ENCODE data around the gene PARN. TPM values are rescaled to one million over a fixed set of nuclear protein-coding genes. Genes with fewer than 3 reads are reported as not detected.
"Not testable (repeated sequence)": the region's sequence is repeated elsewhere in the genome, so short reads cannot be mapped to it uniquely, and the experiment has no call there.

Gene PARN
- total RNA-seq, 1 experiment from 2014 or later = 57.8 TPM

DNA sequence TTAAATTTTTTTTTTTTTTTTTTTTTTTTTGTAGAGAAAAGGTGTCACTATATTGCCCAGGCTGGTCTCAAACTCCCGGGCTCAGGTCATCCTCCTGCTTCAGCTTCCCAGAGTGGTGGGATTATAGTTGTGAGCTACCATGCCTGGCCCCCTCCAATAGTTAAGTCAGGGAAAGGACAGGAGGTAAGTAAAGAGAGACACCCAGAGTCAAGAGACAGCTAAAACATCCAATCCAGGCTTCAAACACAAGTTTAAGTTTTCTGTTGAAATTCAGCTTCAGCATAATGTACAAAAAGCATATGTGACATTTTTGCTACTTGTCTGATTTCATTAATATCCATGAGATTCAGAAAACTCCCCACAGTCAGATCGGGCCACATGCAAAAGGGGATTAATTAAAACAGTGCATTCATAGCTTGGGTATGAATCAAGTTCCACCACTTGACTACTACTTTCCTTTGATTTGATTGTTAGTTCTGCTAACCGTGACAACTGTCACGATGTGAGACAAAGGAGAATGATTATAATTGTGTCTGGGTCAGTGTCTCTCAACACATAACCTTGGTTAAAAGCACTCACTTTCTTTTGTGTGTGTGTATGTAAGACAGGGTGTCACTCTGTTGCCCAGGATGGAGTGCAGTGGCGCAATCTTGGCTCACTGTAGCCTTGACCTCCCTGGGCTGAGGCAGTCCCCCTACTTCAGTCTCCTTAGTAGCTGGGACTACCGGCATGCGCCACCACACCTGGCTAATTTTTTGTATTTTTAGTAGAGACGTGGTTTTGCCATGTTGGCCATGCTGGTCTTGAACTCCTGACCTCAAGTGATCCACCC, 184.9 kb downstream of the PARN start:
- BruUV-seq (replicated peaks) = no TSS peak
- ChIA-PET POLR2A (interaction anchor here (0.6 to 0.7 kb wide), 2 partner anchors 13 to 20 kb away, joined by 3 read pairs; no protein-coding TSS in a partner anchor), CTCF (interaction anchor here (0.6 to 0.7 kb wide), 4 partner anchors 135 to 488 kb away, joined by 5 to 11 read pairs (median 6); no protein-coding TSS in a partner anchor)
- DNase-seq (ENCODE audit: low read depth, low spot score) (no peak), ATAC-seq (no peak)
- no peaks in the 10 kb centered on the region; the same call in 1 of the 2 replicates for H3K36me3 ChIP-seq (ENCODE audit: control insufficient read depth, insufficient read depth, low read length)
- H3K27ac ChIP-seq (ENCODE audit: low read length) = no peak overlapping the region
- in situ Hi-C loops (cut with HindIII; ENCODE audit: low pct_unique_long_range_greater_than_20kb, low sequenced_read_pairs) (no loop called here), intact Hi-C loops (cut with micrococcal nuclease; ENCODE audit: unreplicated experiment) (no loop called here)
- TF ChIP-seq, protein P1, sequence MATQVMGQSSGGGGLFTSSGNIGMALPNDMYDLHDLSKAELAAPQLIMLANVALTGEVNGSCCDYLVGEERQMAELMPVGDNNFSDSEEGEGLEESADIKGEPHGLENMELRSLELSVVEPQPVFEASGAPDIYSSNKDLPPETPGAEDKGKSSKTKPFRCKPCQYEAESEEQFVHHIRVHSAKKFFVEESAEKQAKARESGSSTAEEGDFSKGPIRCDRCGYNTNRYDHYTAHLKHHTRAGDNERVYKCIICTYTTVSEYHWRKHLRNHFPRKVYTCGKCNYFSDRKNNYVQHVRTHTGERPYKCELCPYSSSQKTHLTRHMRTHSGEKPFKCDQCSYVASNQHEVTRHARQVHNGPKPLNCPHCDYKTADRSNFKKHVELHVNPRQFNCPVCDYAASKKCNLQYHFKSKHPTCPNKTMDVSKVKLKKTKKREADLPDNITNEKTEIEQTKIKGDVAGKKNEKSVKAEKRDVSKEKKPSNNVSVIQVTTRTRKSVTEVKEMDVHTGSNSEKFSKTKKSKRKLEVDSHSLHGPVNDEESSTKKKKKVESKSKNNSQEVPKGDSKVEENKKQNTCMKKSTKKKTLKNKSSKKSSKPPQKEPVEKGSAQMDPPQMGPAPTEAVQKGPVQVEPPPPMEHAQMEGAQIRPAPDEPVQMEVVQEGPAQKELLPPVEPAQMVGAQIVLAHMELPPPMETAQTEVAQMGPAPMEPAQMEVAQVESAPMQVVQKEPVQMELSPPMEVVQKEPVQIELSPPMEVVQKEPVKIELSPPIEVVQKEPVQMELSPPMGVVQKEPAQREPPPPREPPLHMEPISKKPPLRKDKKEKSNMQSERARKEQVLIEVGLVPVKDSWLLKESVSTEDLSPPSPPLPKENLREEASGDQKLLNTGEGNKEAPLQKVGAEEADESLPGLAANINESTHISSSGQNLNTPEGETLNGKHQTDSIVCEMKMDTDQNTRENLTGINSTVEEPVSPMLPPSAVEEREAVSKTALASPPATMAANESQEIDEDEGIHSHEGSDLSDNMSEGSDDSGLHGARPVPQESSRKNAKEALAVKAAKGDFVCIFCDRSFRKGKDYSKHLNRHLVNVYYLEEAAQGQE (IDR thresholded peaks at IDR 0.05; ENCODE audit: insufficient read depth in 1 of 2, low read depth in 2 of 2, low read length in 1 of 2) = no peak
- TF ChIP-seq TCF7L2 (IDR thresholded peaks at IDR 0.05; ENCODE audit: low read depth, low read length) (no peak), SIN3A (IDR thresholded peaks at IDR 0.05; ENCODE audit: borderline replicate concordance, insufficient read depth, low read depth, low read length) (no peak), POLR2AphosphoS5 (IDR thresholded peaks at IDR 0.05; ENCODE audit: low read depth, low read length) (no peak)
- TF ChIP-seq, protein P2, sequence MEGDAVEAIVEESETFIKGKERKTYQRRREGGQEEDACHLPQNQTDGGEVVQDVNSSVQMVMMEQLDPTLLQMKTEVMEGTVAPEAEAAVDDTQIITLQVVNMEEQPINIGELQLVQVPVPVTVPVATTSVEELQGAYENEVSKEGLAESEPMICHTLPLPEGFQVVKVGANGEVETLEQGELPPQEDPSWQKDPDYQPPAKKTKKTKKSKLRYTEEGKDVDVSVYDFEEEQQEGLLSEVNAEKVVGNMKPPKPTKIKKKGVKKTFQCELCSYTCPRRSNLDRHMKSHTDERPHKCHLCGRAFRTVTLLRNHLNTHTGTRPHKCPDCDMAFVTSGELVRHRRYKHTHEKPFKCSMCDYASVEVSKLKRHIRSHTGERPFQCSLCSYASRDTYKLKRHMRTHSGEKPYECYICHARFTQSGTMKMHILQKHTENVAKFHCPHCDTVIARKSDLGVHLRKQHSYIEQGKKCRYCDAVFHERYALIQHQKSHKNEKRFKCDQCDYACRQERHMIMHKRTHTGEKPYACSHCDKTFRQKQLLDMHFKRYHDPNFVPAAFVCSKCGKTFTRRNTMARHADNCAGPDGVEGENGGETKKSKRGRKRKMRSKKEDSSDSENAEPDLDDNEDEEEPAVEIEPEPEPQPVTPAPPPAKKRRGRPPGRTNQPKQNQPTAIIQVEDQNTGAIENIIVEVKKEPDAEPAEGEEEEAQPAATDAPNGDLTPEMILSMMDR (IDR thresholded peaks at IDR 0.05) = no peak
- no peak overlapping the region for H3K4me3 ChIP-seq (ENCODE audit: low read depth in 2 of 2, low read length in 2 of 2)
- no peaks in the 10 kb centered on the region for H3K4me1 ChIP-seq (ENCODE audit: control insufficient read depth, insufficient read depth, low read length)
- H3K27me3 ChIP-seq (ENCODE audit: control insufficient read depth, insufficient read depth, low read length) = no peaks in the 10 kb centered on the region
- H3K9me3 ChIP-seq (ENCODE audit: control insufficient read depth, insufficient read depth, low read depth, low read length) = no peaks in the 10 kb centered on the region

DNA sequence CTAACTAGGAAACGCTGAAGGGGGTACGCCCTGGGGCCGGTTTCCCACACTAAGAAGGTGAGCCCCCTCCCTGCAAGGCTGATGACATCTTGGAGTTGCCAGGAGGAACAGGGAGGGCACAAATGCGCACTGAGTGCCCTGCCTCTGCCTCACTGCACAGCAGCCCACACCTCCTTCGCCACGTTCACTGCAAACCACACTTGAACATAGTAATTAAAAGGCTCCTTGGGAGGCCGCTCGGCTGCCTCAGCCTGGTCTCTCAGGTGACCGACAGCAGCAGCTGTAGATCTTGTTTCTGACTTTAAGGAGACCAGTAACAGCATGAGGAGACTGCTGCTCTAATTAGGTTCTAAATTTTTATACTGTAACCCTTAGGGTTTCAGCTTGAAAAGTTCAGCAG, 188.5 kb downstream of the PARN start:
- POLR2A ChIA-PET; BruUV-seq (replicated peaks); H3K4me1 ChIP-seq (ENCODE audit: control insufficient read depth, insufficient read depth, low read length); ATAC-seq; H3K9me3 ChIP-seq (ENCODE audit: control insufficient read depth, insufficient read depth, low read depth, low read length); H3K27ac ChIP-seq (ENCODE audit: low read length); intact Hi-C loops (cut with micrococcal nuclease; ENCODE audit: unreplicated experiment); H3K4me3 ChIP-seq (ENCODE audit: low read depth in 2 of 2, low read length in 2 of 2); in situ Hi-C loops (cut with HindIII; ENCODE audit: low pct_unique_long_range_greater_than_20kb, low sequenced_read_pairs); H3K36me3 ChIP-seq (ENCODE audit: control insufficient read depth, insufficient read depth, low read length); H3K27me3 ChIP-seq (ENCODE audit: control insufficient read depth, insufficient read depth, low read length); DNase-seq (ENCODE audit: low read depth, low spot score): not testable (repeated sequence)
- CTCF ChIA-PET = interaction anchor here (0.6 to 0.7 kb wide), 2 partner anchors 48 to 192 kb away, joined by 3 to 5 read pairs; no protein-coding TSS in a partner anchor

DNA sequence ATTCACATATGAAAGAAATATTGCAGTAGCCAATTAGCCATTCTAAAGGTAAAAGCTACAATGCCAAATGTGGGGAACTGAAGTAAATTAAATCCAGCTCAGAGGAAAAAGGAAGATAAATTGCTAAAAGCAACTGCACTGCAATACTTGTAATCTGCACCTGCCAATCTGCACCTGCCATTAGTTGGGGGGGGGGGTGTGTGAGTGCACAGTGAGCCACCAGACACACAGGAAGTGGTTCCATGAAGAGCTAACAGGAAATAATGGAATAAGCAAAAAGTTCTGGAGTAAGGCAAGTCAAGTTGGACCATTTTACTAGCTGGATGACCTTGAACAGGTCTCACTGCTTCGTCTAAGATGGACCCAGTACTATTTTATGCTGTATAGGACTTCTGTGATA, 191.8 kb downstream of the PARN start:
- ATAC-seq (no peak), DNase-seq (ENCODE audit: low read depth, low spot score) (no peak)
- no peaks in the 10 kb centered on the region for H3K27me3 ChIP-seq (ENCODE audit: control insufficient read depth, insufficient read depth, low read length)
- ChIA-PET POLR2A (interaction anchor here (0.6 kb wide), 1 partner anchor 39 kb away, joined by 4 read pairs; no protein-coding TSS in a partner anchor), CTCF (interaction anchor here (0.6 to 0.8 kb wide), 2 partner anchors 90 to 122 kb away, joined by 3 to 5 read pairs; no protein-coding TSS in a partner anchor)
- in situ Hi-C loops (cut with HindIII; ENCODE audit: low pct_unique_long_range_greater_than_20kb, low sequenced_read_pairs) (no loop called here), intact Hi-C loops (cut with micrococcal nuclease; ENCODE audit: unreplicated experiment) (no loop called here)
- H3K9me3 ChIP-seq (ENCODE audit: control insufficient read depth, insufficient read depth, low read depth, low read length) = no peaks in the 10 kb centered on the region
- no peaks in the 10 kb centered on the region for H3K36me3 ChIP-seq (ENCODE audit: control insufficient read depth, insufficient read depth, low read length)
- TF ChIP-seq, protein P2 (IDR thresholded peaks at IDR 0.05) = no peak
- TF ChIP-seq TCF7L2 (IDR thresholded peaks at IDR 0.05; ENCODE audit: low read depth, low read length) = no peak
- no peak for TF ChIP-seq SIN3A (IDR thresholded peaks at IDR 0.05; ENCODE audit: borderline replicate concordance, insufficient read depth, low read depth, low read length)
- TF ChIP-seq POLR2AphosphoS5 (IDR thresholded peaks at IDR 0.05; ENCODE audit: low read depth, low read length) = no peak
- TF ChIP-seq, protein P1 (IDR thresholded peaks at IDR 0.05; ENCODE audit: insufficient read depth in 1 of 2, low read depth in 2 of 2, low read length in 1 of 2) = no peak
- no TSS peak for BruUV-seq (replicated peaks)
- H3K27ac ChIP-seq (ENCODE audit: low read length) = no peak overlapping the region
- H3K4me3 ChIP-seq (ENCODE audit: low read depth in 2 of 2, low read length in 2 of 2) = no peak overlapping the region
- H3K4me1 ChIP-seq (ENCODE audit: control insufficient read depth, insufficient read depth, low read length) = no peaks in the 10 kb centered on the region
